Activated naive CD4-positive, alpha-beta T cell treated with anti-CD3 and anti-CD28 coated beads, Interleukin-2, amount 50 U/mL, for 24 hours (primary cell): ENCODE data around the gene CXCL5.

Experiments
- H3K27ac Mint-ChIP-seq: one replicate; pipeline ENCODE4 v1.8.0; 2021; ENCODE audit warnings: mild to moderate bottlenecking, mixed read lengths
- H3K27me3 Mint-ChIP-seq: one replicate; pipeline ENCODE4 v1.8.0; 2021; ENCODE audit warnings: mixed read lengths
- H3K36me3 Mint-ChIP-seq: one replicate; pipeline ENCODE4 v1.8.0; 2021; ENCODE audit warnings: mixed read lengths
- H3K4me1 Mint-ChIP-seq: one replicate; pipeline ENCODE4 v1.8.0; 2021; ENCODE audit warnings: mixed read lengths
- H3K4me3 Mint-ChIP-seq: one replicate; pipeline ENCODE4 v1.8.0; 2021; ENCODE audit warnings: mild to moderate bottlenecking, mixed read lengths
- H3K9me3 Mint-ChIP-seq: one replicate; pipeline ENCODE4 v1.8.0; 2021; ENCODE audit warnings: mixed read lengths

CXCL5 gene

DNA sequence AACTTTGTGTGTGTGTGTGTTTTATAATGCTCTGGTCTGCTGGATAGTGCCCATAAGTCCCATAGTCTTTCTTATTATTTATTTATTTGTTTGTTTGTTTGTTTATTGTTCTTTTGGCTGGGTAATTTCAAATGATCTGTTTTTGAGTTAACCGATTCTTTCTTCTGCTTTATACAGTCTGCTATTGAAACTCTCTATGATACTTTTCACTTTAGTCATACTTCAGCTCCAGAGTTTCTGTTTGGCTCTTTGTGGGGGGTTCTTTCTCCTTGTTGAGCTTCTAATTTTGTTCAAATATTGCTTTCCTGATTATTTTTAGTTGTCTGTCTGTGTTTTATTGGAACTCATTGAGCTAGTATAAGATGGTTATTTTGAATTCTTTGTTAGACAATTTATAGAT is 30.0 kb upstream of the CXCL5 start:
- Mint-ChIP-seq H3K27ac (no peak overlapping the region), H3K4me1 (no peaks in the 10 kb centered on the region), H3K27me3 (peaks cover 4% of the 10 kb centered on the region), H3K4me3 (no peak overlapping the region), H3K9me3 (peaks cover 17% of the 10 kb centered on the region), H3K36me3 (no peaks in the 10 kb centered on the region)

DNA sequence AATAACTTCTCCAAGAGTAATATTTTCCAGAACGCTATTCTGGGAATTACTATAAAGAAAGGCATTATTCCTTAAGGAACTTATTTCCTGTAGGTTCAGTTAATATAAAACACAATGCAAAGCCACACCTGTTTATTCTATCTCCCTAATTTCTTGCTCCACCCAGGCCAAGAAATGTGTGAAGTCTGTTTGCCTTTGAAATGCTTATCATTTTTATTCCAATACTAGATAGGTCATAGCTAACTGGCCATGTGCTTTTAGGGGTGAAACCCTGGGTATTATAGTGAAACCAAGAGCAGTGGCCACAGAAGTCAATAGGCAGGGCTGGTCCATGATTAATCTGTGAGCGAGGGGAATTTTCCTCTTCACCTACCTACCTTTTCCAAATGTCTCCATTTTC is 25.2 kb upstream of the CXCL5 start:
- H3K4me1 Mint-ChIP-seq = no peaks in the 10 kb centered on the region
- H3K27me3 Mint-ChIP-seq = no peaks in the 10 kb centered on the region
- H3K9me3 Mint-ChIP-seq = peaks cover 19% of the 10 kb centered on the region
- H3K27ac Mint-ChIP-seq = no peak overlapping the region
- H3K4me3 Mint-ChIP-seq = no peak overlapping the region
- H3K36me3 Mint-ChIP-seq = no peaks in the 10 kb centered on the region

DNA sequence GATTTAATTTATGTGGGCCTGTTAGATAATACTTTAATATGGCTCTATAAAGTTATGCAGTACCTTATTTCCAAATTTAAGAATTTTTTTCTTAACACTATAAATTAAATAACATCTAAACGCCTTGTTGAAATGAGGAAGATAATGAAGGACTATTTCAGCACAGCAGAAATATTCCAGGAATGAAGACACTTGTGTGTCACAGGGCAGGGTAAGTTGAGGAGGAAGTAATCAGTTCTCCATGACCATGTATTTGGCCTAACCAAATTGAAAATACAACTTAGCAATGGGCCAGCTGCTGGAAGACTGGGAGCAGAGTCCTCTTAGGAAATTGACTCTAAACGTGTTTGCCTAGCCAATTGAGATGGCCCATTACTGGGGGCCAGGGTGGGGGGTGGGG is 23.1 kb upstream of the CXCL5 start:
- Mint-ChIP-seq H3K27ac (no peak overlapping the region), H3K4me1 (no peaks in the 10 kb centered on the region), H3K4me3 (no peak overlapping the region), H3K9me3 (peaks cover 10% of the 10 kb centered on the region), H3K36me3 (no peaks in the 10 kb centered on the region), H3K27me3 (no peaks in the 10 kb centered on the region)

DNA sequence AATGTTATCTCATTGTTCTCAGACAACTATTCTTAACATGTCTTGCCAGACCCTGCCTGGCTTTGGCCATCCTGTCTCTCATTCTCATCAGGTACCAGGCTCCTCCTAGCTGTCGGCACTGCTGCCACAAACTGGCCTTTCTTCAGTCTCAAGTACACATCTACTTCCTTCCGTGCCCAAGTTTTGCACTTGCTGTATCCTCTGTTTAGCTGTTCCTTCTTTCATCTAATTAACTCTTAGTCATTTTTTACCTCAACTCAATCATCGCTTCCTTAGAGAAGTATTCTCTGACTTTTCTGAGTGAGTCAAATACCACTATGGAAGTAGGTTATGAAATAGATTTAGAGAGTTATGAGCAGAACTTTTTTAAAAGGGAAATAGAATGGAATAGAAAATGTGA is 20.3 kb upstream of the CXCL5 start:
- Mint-ChIP-seq H3K27me3 (no peaks in the 10 kb centered on the region), H3K9me3 (peaks cover 4% of the 10 kb centered on the region), H3K4me3 (no peak overlapping the region), H3K36me3 (no peaks in the 10 kb centered on the region), H3K4me1 (no peaks in the 10 kb centered on the region), H3K27ac (no peak overlapping the region)

DNA sequence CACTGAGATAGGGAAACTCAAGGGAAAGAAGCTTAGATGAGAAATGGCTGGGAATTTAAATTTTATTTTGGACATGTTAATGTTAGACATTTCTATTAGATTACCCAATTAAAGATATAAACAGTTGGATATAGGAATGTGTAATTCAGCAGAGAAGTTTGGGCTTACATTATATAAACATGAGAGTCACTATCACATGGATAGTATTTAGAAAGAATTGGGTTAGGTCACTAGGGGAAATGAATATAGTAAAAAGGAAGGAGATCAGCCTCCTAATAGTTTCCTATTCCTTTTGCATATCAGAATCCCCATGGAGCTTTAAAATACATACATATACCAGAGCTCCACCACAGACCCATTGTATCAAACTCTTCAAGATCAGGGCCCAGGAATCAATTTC is 19.6 kb upstream of the CXCL5 start:
- Mint-ChIP-seq H3K27me3 (no peaks in the 10 kb centered on the region), H3K4me3 (no peak overlapping the region), H3K27ac (no peak overlapping the region), H3K9me3 (peaks cover 4% of the 10 kb centered on the region), H3K4me1 (no peaks in the 10 kb centered on the region), H3K36me3 (no peaks in the 10 kb centered on the region)

DNA sequence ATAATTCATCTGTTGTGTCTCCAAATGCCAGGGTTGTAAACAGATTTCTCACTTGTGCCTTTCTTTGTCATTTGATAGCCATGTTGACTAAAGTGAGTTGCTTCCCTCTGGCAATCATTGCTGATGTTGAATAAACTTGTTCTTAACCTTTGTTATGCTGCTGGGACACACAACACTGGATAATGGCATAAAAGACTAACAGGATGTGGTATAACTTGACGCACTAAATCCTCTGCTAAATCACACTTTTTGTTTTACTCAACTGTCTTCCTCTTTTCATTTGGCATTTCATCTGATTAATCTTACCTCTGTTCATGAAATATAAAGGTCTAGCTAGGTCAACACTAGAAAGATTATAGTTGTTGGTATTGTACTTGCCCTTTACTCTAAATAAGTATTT is 17.6 kb upstream of the CXCL5 start:
- Mint-ChIP-seq H3K27me3 (no peaks in the 10 kb centered on the region), H3K4me1 (no peaks in the 10 kb centered on the region), H3K36me3 (no peaks in the 10 kb centered on the region), H3K4me3 (no peak overlapping the region), H3K27ac (no peak overlapping the region), H3K9me3 (peaks cover 3% of the 10 kb centered on the region)

DNA sequence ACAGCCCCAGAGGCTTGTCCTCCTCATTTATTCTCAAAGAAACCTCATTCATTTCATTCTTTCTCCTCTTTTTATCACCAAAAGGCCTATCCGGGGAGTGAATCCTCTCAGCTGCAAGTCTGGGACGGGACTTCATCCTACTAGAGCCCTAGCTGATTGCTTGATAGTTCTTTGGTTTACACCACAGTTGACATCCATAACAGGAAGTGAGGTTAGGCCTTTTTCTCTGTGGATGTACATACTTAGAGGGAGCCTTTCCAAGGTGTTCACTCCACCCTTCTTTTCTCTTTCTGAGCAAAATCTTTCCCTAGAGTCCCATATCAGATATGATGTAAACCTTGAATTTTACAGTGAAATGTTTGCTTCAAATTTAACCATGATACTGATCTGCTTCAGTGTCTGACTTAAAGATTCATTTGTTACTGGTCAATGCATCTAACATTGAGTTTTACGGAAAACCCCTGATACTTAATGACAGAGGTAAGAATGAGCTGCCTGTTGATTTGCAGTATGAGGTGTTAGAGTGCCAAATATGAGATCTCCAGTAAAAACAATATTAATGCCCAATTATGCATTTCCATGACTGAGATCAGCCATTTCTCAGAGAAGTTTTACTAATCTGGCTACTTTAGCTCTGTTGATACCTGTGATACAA is 16.8 kb upstream of the CXCL5 start:
- Mint-ChIP-seq H3K27ac (no peak overlapping the region), H3K27me3 (no peaks in the 10 kb centered on the region), H3K9me3 (no peaks in the 10 kb centered on the region), H3K4me3 (no peak overlapping the region), H3K4me1 (no peaks in the 10 kb centered on the region), H3K36me3 (no peaks in the 10 kb centered on the region)

DNA sequence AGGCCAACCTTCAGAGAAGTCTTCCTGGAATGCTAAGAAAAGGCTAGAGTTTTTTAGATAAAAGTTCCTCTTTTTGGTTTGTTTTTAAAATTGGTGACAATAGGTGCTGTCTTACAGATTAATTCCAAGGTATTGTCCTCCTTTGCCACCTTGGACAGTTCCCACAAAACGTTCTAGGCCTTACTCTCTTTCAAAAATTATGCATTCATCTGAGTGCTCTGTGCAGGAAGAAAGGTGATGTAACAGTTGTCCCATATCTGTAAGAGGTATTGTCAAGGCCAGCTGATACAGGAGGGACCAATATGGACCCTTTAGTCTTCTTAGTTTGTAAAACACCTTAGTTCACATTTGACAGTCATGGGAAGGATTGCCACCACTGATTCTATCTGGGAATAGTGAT is 15.9 kb upstream of the CXCL5 start:
- Mint-ChIP-seq H3K36me3 (no peaks in the 10 kb centered on the region), H3K4me1 (no peaks in the 10 kb centered on the region), H3K4me3 (no peak overlapping the region), H3K27me3 (no peaks in the 10 kb centered on the region), H3K27ac (no peak overlapping the region), H3K9me3 (no peaks in the 10 kb centered on the region)

DNA sequence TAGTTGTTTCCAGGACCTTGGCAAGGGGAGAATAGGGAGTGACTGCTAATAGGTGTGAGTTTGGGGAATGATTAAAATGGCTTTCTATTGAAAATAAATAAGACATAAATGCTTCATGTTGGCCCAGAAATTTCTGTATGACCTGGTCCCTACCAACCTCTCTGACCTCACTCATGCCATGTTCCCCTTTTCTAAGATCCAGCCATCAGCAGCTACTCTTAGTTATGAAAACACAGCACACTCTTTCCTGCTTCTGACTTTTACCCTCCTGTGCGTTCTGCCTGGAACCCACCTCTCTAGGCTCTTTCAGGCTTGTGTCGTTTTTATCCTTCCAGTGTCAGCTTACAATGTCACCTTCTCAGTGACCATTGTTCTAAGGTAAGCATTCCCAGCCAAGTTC is 14.8 kb upstream of the CXCL5 start:
- H3K27me3 Mint-ChIP-seq = no peaks in the 10 kb centered on the region
- H3K9me3 Mint-ChIP-seq = no peaks in the 10 kb centered on the region
- H3K4me1 Mint-ChIP-seq = no peaks in the 10 kb centered on the region
- no peak overlapping the region for H3K27ac Mint-ChIP-seq
- H3K4me3 Mint-ChIP-seq = no peak overlapping the region
- no peaks in the 10 kb centered on the region for H3K36me3 Mint-ChIP-seq

DNA sequence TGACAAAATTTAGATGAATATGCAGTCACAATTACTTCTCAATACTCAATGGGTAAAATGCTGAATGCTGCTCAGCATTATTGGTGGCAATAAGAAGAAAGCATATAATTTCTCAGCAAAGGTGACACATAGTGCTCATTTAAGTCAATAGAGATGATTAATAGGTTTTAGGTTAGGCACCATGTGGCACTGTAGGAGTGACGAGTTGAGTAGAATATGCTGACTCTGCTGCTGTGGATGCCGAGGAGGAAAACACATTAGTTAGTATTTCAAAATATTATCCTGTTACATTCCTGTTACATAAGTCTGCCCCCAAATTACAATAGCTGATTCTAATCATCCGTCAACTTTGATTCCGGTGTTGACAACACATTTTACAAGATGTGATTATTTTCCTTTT is 13.7 kb upstream of the CXCL5 start:
- no peak overlapping the region for H3K27ac Mint-ChIP-seq

DNA sequence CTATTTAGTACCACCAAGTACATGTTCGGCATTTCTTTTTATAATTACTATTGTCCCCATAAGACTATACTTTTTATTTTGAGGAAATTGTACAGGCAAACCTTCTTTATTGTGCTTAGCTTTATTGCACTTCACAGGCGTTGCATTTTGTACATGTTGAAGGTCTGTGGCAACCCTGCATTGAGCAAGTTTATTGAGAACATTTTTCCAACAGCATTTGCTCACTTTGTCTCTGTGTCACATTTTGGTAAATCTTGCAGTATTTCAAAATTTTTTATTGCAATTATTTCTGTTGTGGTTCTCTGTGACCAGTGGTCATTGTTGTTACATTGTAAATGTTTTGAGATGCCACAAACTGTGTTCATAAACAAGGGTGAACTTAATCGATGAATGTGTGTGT is 10.8 kb upstream of the CXCL5 start:
- Mint-ChIP-seq H3K4me3 (no peak overlapping the region), H3K27ac (no peak overlapping the region), H3K4me1 (no peaks in the 10 kb centered on the region)

More for the DNA sequence above, 13.7 kb upstream of the CXCL5 start:
- H3K27me3 Mint-ChIP-seq = no peaks in the 10 kb centered on the region
- H3K4me1 Mint-ChIP-seq = no peaks in the 10 kb centered on the region
- H3K9me3 Mint-ChIP-seq = no peaks in the 10 kb centered on the region
- H3K4me3 Mint-ChIP-seq = no peak overlapping the region
- H3K36me3 Mint-ChIP-seq = no peaks in the 10 kb centered on the region

DNA sequence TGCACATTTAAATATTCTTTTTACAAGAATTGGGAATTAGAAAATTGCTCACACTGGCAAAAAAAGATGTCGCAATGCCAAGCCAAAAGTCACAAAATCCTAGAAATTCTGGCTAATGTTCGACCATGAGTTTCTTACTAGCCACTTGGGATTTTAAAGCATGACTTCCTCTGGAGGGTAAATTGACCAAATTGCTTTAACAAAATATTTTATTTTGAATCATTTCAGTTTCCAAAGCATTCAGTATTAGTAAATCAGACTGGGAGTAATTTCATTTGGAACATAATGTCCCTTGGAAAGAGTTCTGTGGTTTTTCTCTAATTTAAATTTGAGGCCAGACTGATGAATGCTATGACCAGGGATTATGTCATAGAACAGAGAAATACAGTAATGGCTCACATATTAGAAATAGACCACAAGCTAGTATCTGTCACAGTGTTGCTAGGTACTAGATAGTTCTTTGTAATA is 7.6 kb upstream of the CXCL5 start:
- H3K36me3 Mint-ChIP-seq = no peaks in the 10 kb centered on the region
- H3K27ac Mint-ChIP-seq = no peak overlapping the region
- no peak overlapping the region for H3K4me3 Mint-ChIP-seq
- H3K4me1 Mint-ChIP-seq = no peaks in the 10 kb centered on the region
- H3K9me3 Mint-ChIP-seq = no peaks in the 10 kb centered on the region
- no peaks in the 10 kb centered on the region for H3K27me3 Mint-ChIP-seq

More for the DNA sequence above, 10.8 kb upstream of the CXCL5 start:
- no peaks in the 10 kb centered on the region for H3K27me3 Mint-ChIP-seq
- H3K36me3 Mint-ChIP-seq = no peaks in the 10 kb centered on the region
- no peaks in the 10 kb centered on the region for H3K9me3 Mint-ChIP-seq

DNA sequence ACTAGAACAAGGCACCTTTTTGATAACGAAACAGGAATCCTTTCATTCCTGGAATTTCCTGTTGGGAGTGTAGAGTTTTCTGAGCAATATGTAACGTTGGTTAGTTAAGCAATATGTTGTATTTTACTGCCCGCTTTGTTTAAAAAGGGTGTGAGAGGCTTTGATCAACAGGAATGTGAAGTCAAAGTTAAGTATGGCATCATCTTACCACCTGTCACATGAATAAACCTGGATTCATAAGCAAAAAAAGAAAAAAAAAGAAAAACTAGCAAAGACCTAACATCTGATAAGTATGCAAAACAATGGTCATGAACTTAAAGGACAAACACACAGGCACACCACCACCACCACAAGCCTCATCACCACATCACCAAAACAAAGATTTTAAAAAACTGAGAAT is 7.1 kb upstream of the CXCL5 start:
- Mint-ChIP-seq H3K9me3 (no peaks in the 10 kb centered on the region), H3K4me3 (no peak overlapping the region), H3K27me3 (no peaks in the 10 kb centered on the region), H3K36me3 (no peaks in the 10 kb centered on the region), H3K4me1 (no peaks in the 10 kb centered on the region), H3K27ac (no peak overlapping the region)

DNA sequence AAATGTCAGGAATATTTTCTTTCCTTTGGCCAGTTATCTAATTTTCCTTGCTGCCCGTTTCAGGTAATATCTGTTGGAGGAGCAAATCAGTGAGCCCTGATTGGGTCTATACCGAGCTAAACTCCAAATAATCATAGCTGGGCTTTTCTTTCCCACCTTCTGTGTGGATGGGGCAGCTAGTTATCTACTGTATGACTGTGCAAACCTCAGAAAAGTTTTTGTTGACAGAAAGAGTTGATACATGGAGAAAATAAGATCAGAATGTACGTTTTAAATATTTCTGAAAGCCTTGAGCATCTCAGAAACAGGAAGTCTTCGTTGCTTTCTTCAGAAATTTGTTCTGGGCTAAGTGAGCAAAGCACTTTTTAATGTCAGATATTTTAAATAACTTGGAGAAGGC is 6.2 kb upstream of the CXCL5 start:
- Mint-ChIP-seq H3K36me3 (no peaks in the 10 kb centered on the region), H3K4me3 (no peak overlapping the region), H3K9me3 (no peaks in the 10 kb centered on the region), H3K27me3 (no peaks in the 10 kb centered on the region), H3K4me1 (no peaks in the 10 kb centered on the region), H3K27ac (no peak overlapping the region)

DNA sequence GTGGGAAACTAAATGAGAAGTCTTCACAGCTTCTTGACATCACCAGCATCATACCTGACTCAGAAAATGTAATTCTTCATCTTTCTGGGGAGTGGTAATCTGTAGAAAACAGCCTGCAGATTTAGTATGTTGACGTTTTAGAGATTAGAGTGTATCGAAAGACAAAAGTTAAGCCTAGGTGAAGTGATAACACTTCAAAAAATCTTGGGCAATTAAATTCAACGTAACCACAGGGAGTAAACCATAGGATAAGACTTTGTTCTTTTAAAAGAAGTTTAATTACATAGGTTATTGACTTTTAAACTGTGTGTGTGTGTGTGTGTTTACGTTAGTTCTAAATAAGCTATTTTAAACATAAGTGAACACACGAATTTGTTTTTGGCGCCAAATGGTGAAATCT is 1.8 kb upstream of the CXCL5 start:
- no peak overlapping the region for H3K27ac Mint-ChIP-seq
- H3K27me3 Mint-ChIP-seq = peaks cover 9% of the 10 kb centered on the region
- no peaks in the 10 kb centered on the region for H3K9me3 Mint-ChIP-seq
- no peaks in the 10 kb centered on the region for H3K36me3 Mint-ChIP-seq
- H3K4me3 Mint-ChIP-seq = no peak overlapping the region
- no peaks in the 10 kb centered on the region for H3K4me1 Mint-ChIP-seq

DNA sequence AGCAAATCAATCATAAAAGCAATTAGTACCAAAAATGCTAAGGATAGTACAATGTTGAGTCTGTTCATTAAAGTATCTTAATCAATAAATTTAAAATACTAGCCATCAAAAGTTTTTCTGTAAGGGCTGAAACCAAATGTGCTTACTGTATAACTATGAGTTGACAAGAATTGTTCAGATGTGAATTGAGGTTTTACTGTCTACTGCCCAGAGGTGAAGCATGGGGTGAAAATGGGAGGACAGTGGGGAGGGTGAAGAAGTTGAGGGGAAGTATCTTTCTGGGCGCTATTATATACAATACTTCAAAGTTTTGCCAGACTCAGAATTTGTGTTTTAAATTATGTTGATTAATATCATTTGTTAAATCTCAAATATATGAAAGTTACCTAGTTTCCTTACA is 6.4 kb downstream of the CXCL5 start:
- H3K36me3 Mint-ChIP-seq = no peaks in the 10 kb centered on the region
- H3K27me3 Mint-ChIP-seq = peaks cover 5% of the 10 kb centered on the region
- H3K4me1 Mint-ChIP-seq = no peaks in the 10 kb centered on the region

DNA sequence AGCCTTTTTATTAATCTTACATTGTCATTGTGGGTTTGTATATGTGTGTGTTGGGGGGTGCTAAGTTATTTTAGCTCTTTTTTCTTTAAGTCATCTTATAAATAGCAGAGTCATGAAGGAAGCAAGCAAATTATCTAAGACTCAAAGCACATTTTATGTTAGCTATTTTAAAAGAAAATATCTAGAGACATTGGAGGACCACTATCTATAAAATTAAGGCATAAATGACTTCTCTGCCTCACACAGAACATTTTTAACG is 6.8 kb downstream of the CXCL5 start:
- H3K36me3 Mint-ChIP-seq = no peaks in the 10 kb centered on the region
- no peaks in the 10 kb centered on the region for H3K9me3 Mint-ChIP-seq
- H3K4me3 Mint-ChIP-seq = no peak overlapping the region
- H3K27me3 Mint-ChIP-seq = peaks cover 5% of the 10 kb centered on the region
- H3K4me1 Mint-ChIP-seq = no peaks in the 10 kb centered on the region
- H3K27ac Mint-ChIP-seq = no peak overlapping the region

More for the DNA sequence above, 6.4 kb downstream of the CXCL5 start:
- Mint-ChIP-seq H3K4me3 (no peak overlapping the region), H3K27ac (no peak overlapping the region), H3K9me3 (no peaks in the 10 kb centered on the region)
